HepG2 (cell line): ENCODE data around the gene GLDC. TPM values are rescaled to one million over a fixed set of nuclear protein-coding genes. Genes with fewer than 3 reads are reported as not detected.

Source experiments
- ATAC-seq: fragments of 200-7000 bp; cut with Tn5 transposase; 3 replicates; pipeline ENCODE4 v1.9.1; 2020; ENCODE audit warnings: mild to moderate bottlenecking, moderate library complexity
- BruUV-seq: library from RNA; stranded (reverse); fragments of 400-500 nt; replicated peaks from 2 replicates; lab custom pipeline; 2021; lab: Mats Ljungman, UMichigan
- CTCF ChIA-PET: fragments of 300-600 bp; formaldehyde crosslinking; extraction: SDS; loops from one replicate; lab custom pipeline; 2021; ENCODE audit warnings: low total read pairs, inconsistent platforms, low intra/inter-chr PET ratio; lab: Yijun Ruan, JAX
- POLR2A ChIA-PET: fragments of 350-600 bp; sonication (Branson Sonifier 250); formaldehyde crosslinking; loops from one replicate; lab custom pipeline; 2020; ENCODE audit warnings: antibody characterized with exemption, inconsistent platforms; lab: Yijun Ruan, JAX
- DNase-seq: peaks from one replicate; pipeline ENCODE4 v3.0.0-alpha.2; 2015; ENCODE audit warnings: low spot score
- FAIRE-seq: peaks from 3 replicates; lab custom pipeline; 2011; peaks lifted over from hg19 to GRCh38; lab: Jason Lieb, UNC
- H2AFZ ChIP-seq: one replicate; pipeline ENCODE4 v1.6.1; 2011; ENCODE audit warnings: low read length, inconsistent platforms
- H3K27ac ChIP-seq: fragments of 300-600 bp; 3 replicates; pipeline ENCODE4 v1.8.0; 2011; ENCODE audit warnings: mixed run types, mild to moderate bottlenecking, mixed read lengths, low read length, inconsistent platforms; ENCODE audit not compliant: insufficient read depth; ENCODE audit errors: extremely low read length
- H3K27me3 ChIP-seq, 2 experiments: fragments of 200-600 bp in 1 of 2; 2 replicates in 1 of 2; 3 replicates in 1 of 2; pipeline versions ENCODE4 v1.6.0 to v1.8.0; 2011; ENCODE audit warnings: low read length in 2 of 2, mild to moderate bottlenecking in 2 of 2, moderate library complexity in 2 of 2, inconsistent platforms in 1 of 2; ENCODE audit not compliant: insufficient read depth in 2 of 2, control insufficient read depth in 1 of 2
- H3K36me3 ChIP-seq, 2 experiments: fragments of 200-600 bp in 1 of 2; replicated peaks in 1 of 2; 2 replicates in 1 of 2; 3 replicates in 1 of 2; pipeline versions ENCODE4 v1.5.1 to v1.8.0; 2011; ENCODE audit warnings: low read length in 2 of 2, inconsistent platforms in 1 of 2; ENCODE audit not compliant: insufficient read depth in 2 of 2, control insufficient read depth in 1 of 2
- H3K4me1 ChIP-seq: 2 replicates; pipeline ENCODE4 v1.5.1; 2012; ENCODE audit warnings: low read length, inconsistent platforms; ENCODE audit not compliant: insufficient read depth
- H3K4me2 ChIP-seq: 2 replicates; pipeline ENCODE4 v1.6.0; 2011; ENCODE audit warnings: low read depth, low read length, inconsistent platforms
- H3K4me3 ChIP-seq, 3 experiments: fragments of 200-600 bp in 1 of 3; sonication (generic), shearing (Covaris generic) in 1 of 3; replicated peaks in 1 of 3; 2 replicates each; pipeline ENCODE4 v1.5.1; 2011 to 2016; ENCODE audit warnings: low read length in 3 of 3, inconsistent platforms in 2 of 3, low read depth in 2 of 3, mild to moderate bottlenecking in 2 of 3, control low read depth in 1 of 3, mixed read lengths in 1 of 3; ENCODE audit not compliant: insufficient read depth in 1 of 3
- H3K79me2 ChIP-seq: one replicate; pipeline ENCODE4 v1.6.1; 2011; ENCODE audit warnings: low read length, inconsistent platforms; ENCODE audit not compliant: insufficient read depth
- H3K9ac ChIP-seq: 2 replicates; pipeline ENCODE4 v1.6.0; 2011; ENCODE audit warnings: mild to moderate bottlenecking, low read depth, low read length, inconsistent platforms; ENCODE audit not compliant: insufficient read depth
- H3K9me3 ChIP-seq: 2 replicates; pipeline ENCODE4 v1.5.1; 2012; ENCODE audit warnings: mild to moderate bottlenecking, low read length
- H4K20me1 ChIP-seq: 2 replicates; pipeline ENCODE4 v1.6.0; 2011; ENCODE audit warnings: inconsistent platforms, mild to moderate bottlenecking, low read length, moderate library complexity; ENCODE audit not compliant: insufficient read depth
- EP300 ChIP-seq, 3 experiments: sonication (generic) in 1 of 3; formaldehyde crosslinking in 1 of 3; IDR thresholded peaks; 2 replicates each; pipeline versions ENCODE4 v1.5.1 to v1.6.1; 2011 to 2020; ENCODE audit warnings: low read depth in 2 of 3, low read length in 2 of 3, borderline replicate concordance in 1 of 3, improper control_type of control experiment in 1 of 3, mild to moderate bottlenecking in 1 of 3, missing genetic modification reagents in 1 of 3, moderate library complexity in 1 of 3
- FOXO4 ChIP-seq: sonication (generic); formaldehyde crosslinking; conservative IDR thresholded peaks from 2 replicates; pipeline ENCODE4 v1.8.1; 2023; ENCODE audit warnings: missing genetic modification reagents
- GMEB2 ChIP-seq: IDR thresholded peaks from 2 replicates; pipeline ENCODE4 v1.6.1; 2016; ENCODE audit warnings: missing biosample characterization, missing genetic modification reagents, low read depth
- HDAC2 ChIP-seq: sonication (generic); formaldehyde crosslinking; IDR thresholded peaks from 2 replicates; pipeline ENCODE4 v1.4.0; 2020; ENCODE audit warnings: missing genetic modification reagents
- HMGXB3 ChIP-seq: sonication (generic); formaldehyde crosslinking; IDR thresholded peaks from 2 replicates; pipeline ENCODE4 v1.4.0; 2020; ENCODE audit warnings: missing genetic modification reagents, borderline replicate concordance
- KDM1A ChIP-seq: IDR thresholded peaks from 2 replicates; pipeline ENCODE4 v1.6.1; 2016; ENCODE audit warnings: missing compliant biosample characterization
- KLF12 ChIP-seq: sonication (generic); formaldehyde crosslinking; IDR thresholded peaks from 2 replicates; pipeline ENCODE4 v1.4.0; 2020; ENCODE audit warnings: missing genetic modification reagents, borderline replicate concordance
- MIER2 ChIP-seq: IDR thresholded peaks from 2 replicates; pipeline ENCODE4 v1.6.1; 2016; ENCODE audit warnings: missing biosample characterization, missing genetic modification reagents
- SOX13 ChIP-seq, 3 experiments: fragments of 450-650 bp in 1 of 3; sonication (generic) in 1 of 3; formaldehyde crosslinking in 1 of 3; IDR thresholded peaks in 2 of 3; conservative IDR thresholded peaks in 1 of 3; 2 replicates each; pipeline versions ENCODE4 v1.5.0 to v1.6.1; 2016 to 2020; ENCODE audit warnings: antibody characterized with exemption in 1 of 3, mild to moderate bottlenecking in 1 of 3, missing compliant biosample characterization in 1 of 3, missing genetic modification reagents in 1 of 3, moderate library complexity in 1 of 3
- ZBTB21 ChIP-seq: sonication (generic); formaldehyde crosslinking; IDR thresholded peaks from 2 replicates; pipeline ENCODE4 v1.4.0; 2020; ENCODE audit warnings: missing genetic modification reagents
- ZNF138 ChIP-seq: sonication (generic); formaldehyde crosslinking; IDR thresholded peaks from 2 replicates; pipeline ENCODE4 v1.5.0; 2020; ENCODE audit warnings: mild to moderate bottlenecking, low read depth, missing genetic modification reagents
- ZNF251 ChIP-seq: sonication (generic); formaldehyde crosslinking; IDR thresholded peaks from 2 replicates; pipeline ENCODE4 v1.9.0; 2021; ENCODE audit warnings: mild to moderate bottlenecking, missing genetic modification reagents
- ZNF34 ChIP-seq: sonication (generic); formaldehyde crosslinking; IDR thresholded peaks from 2 replicates; pipeline ENCODE4 v1.4.0; 2020; ENCODE audit warnings: mild to moderate bottlenecking, missing genetic modification reagents, borderline replicate concordance
- WGBS: methylation state at CpG from one replicate; pipeline ENCODE4 v1.1.6; 2017; ENCODE audit warnings: low lambda C conversion rate; 5-methylcytosine and 5-hydroxymethylcytosine counted together
- in situ Hi-C: cut with HindIII; loops from 2 replicates; pipeline ENCODE4 v1.10.0; 2017; ENCODE audit warnings: low pct_unique_long_range_greater_than_20kb; ENCODE audit not compliant: extremely low pct_ligation_motif_present
- intact Hi-C: fragments of 100-400 bp; cut with micrococcal nuclease; formaldehyde crosslinking; loops from one replicate; pipeline ENCODE4 v1.10.0; 2022; ENCODE audit not compliant: unreplicated experiment
- polyA plus RNA-seq, 8 experiments: library from polyadenylated mRNA; depleted of rRNA in 3 of 8; stranded (reverse) in 7 of 8; unstranded in 1 of 8; fragments of >200 nt; fragmentation: Illumina TruSeq in 4 of 8; extraction: Trizol in 4 of 8; gene quantifications; 2 replicates each; pipeline versions ENCODE4 v1.2.1 to v1.2.3, GENCODE V29; 2011 to 2016; ENCODE audit warnings: low read depth in 4 of 8, missing spikeins in 1 of 8, mixed read lengths in 1 of 8; ENCODE audit not compliant: insufficient read depth in 1 of 8
- total RNA-seq, 5 experiments: library from RNA; depleted of rRNA; stranded (reverse); fragments of >200 nt; fragmentation: Illumina TruSeq; extraction: Trizol; gene quantifications; 2 replicates each; pipeline ENCODE4 v1.2.3, GENCODE V29; 2016; ENCODE audit warnings: low read depth in 1 of 5

Gene GLDC
- total and polyA plus RNA-seq, 2 of the 13 experiments (the other 11 are each of a cell fraction or from before 2014, with no cell fraction given): 59.3 to 115 TPM

GRCh38 chr9:6673326-6674025 is 27.9 kb upstream of the GLDC start (continued):
- TF ChIP-seq SOX13 (IDR thresholded peaks at IDR 0.05): no peak
- peak in 1 of 2 experiments; percentile 72; a peak in 1 of 4 replicates for TF ChIP-seq SOX13 (CRISPR knock-in tag; conservative IDR thresholded peaks at IDR 0.05 in 1 of 2, IDR thresholded peaks at IDR 0.05 in 1 of 2)
- no peak for TF ChIP-seq ZNF34 (CRISPR knock-in tag)
- peak in 1 of 2 experiments; percentile 56; a peak in 2 of 4 replicates for TF ChIP-seq EP300 (IDR thresholded peaks at IDR 0.05; ENCODE audit: low read depth in 2 of 2, low read length in 2 of 2)
- TF ChIP-seq EP300 (CRISPR knock-in tag; IDR thresholded peaks at IDR 0.05; ENCODE audit: borderline replicate concordance): no peak

GRCh38 chr9:6672118-6672517 is 26.6 kb upstream of the GLDC start:
- FAIRE-seq (no peak), DNase-seq (no peak), ATAC-seq (no peak)
- H3K9me3 ChIP-seq: no peaks in the 10 kb centered on the region
- intact Hi-C loops (no loop called here), in situ Hi-C loops (no loop called here)
- peaks cover 70% of the 10 kb centered on the region for H3K4me1 ChIP-seq
- no peak overlapping the region for H3K27ac ChIP-seq
- H3K4me3 ChIP-seq: no peak overlapping the region
- H3K79me2 ChIP-seq: no peaks in the 10 kb centered on the region
- TSS peak; percentile 30 for BruUV-seq
- H3K9ac ChIP-seq: no peak overlapping the region
- H3K4me2 ChIP-seq: no peak overlapping the region
- H4K20me1 ChIP-seq: no peaks in the 10 kb centered on the region
- H3K27me3 ChIP-seq: no peaks in the 10 kb centered on the region
- WGBS: 90% methylated on average over 3 of the region's 3 CpGs
- no peak overlapping the region for H2AFZ ChIP-seq
- ChIA-PET CTCF (no interaction called here), POLR2A (interaction anchor here (1.4 kb wide), 1 partner anchor 10 kb away, joined by 4 read pairs; no protein-coding TSS in a partner anchor)
- 0 out of 5 replicates have a peak, but pooled peaks cover 0 to 8% of the 10 kb centered on the region in 2 experiments for H3K36me3 ChIP-seq
- TF ChIP-seq MIER2 (CRISPR knock-in tag) (no peak), KLF12 (CRISPR knock-in tag) (no peak), GMEB2 (CRISPR knock-in tag) (no peak), HMGXB3 (CRISPR knock-in tag) (no peak), ZBTB21 (no peak), ZNF138 (CRISPR knock-in tag) (no peak), KDM1A (CRISPR knock-in tag) (no peak), FOXO4 (CRISPR knock-in tag) (no peak), HDAC2 (CRISPR knock-in tag) (no peak), ZNF251 (no peak)
